HG03025 (cell line): Measurements from ENCODE around the gene GREB1.

ENCODE experiments used
- ATAC-seq: cut with Tn5 transposase; IDR thresholded peaks from one replicate; pipeline ENCODE4 v1.9.1; 2021; ENCODE audit warnings: mild to moderate bottlenecking, moderate library complexity; ENCODE audit not compliant: unreplicated experiment, low FRiP score

GREB1 gene

DNA sequence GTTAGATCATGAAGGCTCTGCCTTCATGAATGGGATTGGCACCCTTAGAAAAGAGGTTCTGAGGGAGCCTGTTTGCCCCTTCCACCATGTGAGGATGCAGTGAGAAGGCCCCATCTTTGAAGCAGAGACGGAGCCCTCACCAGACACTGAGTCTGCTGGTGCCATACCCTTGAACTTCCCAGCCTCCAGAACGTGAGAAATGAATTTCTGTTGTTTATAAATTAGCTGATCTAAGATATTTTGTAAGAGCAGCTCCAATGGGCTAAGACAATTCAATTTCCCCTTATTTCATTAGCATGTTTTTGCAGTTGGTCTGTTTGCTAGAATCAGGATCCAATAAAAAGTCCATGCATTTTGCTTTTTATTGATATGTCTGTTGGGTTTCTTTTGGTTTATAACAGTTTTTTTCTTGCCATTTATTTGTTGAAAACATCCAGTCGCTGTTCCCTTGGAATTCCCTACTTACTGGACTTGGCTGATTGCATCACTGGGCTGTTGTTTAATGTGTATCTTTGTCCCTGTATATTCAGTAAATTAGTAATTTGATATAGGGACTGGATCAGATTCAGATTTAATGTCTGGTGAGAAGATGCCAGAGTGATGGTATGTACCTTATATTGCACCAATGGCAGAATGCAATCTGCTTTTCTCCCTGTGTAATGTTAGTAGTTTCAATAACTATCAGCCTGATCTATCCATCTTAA, 24.0 kb upstream of the GREB1 start:
- no peak for ATAC-seq

DNA sequence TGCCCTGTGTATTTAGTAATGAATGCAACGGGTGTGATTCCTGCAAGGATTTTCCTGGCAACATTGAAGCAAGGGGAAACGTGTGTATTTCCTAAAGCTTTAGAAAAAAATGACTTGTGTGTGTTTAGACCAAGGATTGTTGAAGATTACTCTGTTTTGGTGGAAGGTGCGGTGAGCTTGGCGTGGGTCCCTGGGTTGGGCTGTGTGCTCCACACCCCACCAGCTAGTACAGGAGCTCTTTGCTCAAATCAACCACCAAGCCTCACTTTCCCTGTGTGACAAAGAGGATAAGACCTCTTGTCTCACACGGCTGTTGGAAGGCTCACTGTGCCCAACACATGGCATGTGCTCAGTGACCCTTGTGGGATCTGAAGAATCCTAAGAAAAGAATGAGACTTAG, 21.4 kb upstream of the GREB1 start:
- no peak for ATAC-seq

DNA sequence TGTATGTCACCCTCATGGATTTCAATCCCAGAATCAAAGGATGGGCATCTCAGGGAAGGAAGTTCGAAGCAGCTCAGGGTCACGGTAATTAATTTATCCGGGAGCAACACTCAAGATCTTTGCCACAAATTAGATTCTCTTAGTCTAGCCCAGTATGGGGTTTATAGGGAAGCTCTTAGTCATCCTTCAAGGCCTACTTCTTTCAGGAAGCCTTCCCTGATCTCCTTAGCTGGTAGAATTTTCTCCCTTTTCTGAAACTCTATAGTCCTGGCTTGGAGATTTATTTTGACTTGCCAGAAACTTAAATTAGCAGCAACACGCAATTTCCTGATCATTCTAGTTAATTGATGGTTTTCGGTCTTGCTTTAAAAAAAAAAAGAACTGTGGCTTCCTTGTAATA, 20.5 kb upstream of the GREB1 start:
- no peak for ATAC-seq

DNA sequence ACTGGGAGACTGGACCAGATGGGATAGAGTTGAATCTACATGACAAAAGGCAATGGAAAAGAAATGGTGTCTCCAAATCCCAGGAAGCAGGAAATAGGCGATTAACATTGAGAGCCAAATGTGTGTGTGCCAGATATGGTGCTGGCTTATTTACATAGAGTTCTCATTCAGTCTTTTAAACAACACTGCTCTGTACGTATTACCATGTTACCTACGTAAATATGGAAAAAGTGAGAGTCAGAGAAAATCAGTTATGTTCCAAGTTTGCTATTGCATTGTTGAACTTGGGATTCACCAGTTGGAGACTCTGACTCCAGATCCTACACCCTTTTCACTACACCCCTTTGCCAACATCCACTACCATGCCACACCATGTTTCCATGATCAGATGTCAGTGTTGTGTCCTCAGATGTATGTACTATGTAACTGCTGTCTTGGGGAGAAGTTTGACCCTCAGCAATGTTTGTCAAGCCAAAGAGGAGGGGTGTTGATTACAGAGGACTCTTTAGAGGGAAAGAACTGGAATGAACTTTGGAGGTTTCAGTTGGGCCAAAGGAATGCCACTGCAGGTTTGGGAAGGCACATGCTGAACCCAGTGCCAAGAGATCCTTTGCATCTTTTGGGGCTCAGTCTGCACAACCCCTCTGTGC, 19.6 kb upstream of the GREB1 start:
- no peak for ATAC-seq

DNA sequence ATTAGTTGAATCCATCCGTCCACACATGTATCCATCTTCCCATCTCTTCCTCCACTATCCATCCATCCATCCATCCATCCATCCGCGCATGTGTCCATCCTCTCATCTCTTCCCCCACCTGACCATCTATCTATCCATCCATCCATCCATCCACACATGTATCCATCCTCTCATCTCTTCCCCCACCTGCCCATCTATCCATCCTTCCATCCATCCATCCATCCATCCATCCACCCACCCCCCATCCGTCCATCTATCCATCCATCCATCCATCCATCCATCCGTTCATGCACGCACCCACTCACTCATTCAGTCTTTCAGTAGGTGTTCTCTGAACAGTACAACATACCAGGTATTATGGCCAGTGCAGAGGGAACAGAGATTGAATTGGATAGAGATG, 18.9 kb upstream of the GREB1 start:
- ATAC-seq, result no peak

DNA sequence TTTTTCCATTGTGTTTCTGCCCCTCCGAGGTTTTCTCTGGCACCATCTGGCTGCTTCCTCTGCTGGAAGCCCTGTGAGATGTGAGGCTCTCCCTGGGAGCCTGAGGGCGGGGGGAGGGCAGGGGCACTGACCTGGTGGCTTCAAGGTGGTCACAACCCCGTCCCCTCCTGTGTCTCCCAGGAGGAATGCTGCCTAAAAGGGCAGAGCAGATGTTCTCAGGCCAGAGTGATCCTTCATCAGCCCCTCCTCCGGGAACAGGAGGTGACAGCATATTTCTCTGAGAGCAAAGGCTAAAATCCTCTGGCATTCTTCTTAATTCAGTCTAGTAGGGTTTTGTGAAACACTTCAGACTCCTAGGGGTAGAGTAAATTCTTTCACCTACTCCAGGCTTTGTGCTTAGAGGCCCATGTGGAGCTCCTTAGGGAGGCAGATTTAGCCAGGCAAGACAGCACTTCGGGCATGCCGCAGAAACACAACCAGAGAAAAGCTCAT, 18.3 kb upstream of the GREB1 start:
- no peak for ATAC-seq

DNA sequence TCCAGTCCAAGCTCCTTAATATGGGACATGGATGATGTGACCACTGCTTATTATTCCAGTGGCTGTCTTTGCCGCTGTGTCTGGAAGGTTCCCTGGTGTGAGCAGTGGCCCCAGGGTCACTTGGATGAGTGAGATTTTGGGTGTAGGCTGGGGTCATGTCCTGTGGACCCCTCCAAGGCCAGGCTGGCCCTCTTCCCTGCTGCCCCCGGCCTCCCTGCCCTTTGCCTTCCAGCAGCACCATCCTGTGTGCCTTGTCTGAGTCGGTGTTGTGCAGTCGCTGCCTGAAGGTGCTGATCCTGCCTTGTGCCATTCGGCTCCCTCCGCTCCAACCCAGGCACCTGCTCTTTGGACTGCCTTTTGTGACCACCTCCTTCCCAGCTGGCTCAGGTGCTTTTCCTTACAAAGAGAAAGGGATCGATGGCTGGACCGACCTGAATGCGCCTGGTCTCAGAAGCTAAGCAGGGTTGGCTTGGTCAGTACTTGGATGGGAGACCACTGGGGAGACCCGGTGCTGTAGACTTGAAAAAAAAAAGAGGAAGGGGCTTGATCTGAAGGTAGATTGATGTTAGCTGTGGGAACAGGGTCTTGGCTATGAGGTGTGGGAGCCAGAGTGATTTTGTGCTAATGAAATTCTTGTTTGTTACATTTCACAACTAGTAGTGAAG, 16.7 kb upstream of the GREB1 start:
- ATAC-seq, result no peak

DNA sequence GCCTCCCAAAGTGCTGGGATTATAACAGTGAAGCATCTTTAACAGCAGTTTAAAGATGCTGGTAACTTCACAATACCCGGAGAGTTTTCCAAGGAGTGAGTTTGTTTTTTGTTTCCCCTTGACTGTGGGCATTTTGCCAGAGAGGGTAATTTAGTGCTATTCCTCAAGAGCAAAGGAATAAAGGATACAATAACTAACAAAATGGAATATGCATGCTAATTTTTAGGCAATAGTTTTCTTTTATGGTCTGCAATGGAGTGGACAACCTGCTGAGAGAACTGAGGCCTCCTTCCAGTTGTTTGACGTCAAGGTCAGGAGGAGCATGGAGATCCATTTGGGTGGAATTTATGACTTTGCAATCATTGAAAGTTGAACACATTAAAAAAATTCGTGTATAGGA, 15.9 kb upstream of the GREB1 start:
- no peak for ATAC-seq

DNA sequence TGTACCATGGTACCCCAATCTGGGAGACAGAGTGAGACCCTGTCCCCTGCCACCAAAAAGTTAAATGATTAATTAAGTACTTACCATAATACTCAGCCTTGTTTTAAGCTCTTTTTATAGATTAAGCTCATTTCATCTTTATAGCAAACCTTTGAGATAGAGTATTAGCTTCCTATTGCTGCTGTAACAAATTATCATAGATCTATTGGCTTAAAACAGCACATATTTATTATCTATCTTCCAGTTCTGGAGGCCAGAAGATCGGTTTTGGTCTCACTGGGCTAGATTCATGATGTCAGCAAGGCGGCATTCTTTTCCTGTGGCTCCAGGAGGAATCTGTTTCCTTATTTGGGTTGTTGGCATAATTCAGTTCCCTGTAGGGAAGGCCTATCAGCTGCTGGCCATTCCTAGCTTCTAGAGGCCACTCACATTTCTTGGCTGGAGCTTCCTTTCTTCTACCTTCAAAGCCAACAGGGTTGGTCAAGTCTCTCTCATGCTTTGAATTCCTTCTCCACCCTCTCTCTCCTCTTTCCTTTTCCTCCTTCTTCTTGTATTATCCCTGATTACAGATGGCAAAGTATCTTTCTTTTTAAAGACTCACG, 13.7 kb upstream of the GREB1 start:
- no peak for ATAC-seq

DNA sequence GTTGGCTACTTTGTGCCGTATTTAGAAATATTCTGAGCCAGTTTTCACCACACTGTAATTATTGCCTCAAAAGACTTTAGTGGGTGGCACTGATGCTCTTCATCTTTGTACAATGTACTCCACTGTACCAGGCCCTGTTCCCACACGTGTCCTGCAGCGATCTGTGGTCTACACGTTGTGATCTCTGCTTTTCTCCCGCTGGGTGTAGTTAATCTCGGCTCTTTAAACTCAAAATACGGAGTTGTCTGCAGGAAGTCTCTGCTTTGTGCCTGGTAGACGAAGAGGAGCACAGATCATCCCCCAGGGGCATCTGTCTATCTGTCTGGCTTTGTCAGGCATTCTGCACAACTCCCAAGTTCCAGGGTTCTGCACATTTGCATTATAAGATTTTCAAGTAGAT, 12.1 kb upstream of the GREB1 start:
- ATAC-seq, result no peak

DNA sequence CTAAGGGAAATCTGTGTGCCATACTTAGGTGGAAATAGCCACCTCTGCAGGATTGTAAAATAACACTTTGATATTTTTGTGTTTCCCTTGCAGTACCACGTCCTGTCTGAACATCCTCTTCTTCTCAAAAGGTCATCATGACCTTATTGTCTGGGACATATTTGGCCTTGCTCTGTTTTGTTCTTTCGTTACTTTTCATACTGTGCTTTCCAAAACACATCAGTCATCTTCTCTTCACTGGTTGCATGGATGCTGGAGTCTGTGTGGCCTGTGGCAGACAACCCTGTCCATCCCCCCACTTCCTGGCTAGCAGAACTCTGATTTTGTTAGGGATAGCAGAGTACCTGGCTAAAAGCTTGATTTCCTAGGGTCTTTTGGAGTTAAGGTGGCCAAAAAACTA, 9.4 kb upstream of the GREB1 start:
- no peak for ATAC-seq

DNA sequence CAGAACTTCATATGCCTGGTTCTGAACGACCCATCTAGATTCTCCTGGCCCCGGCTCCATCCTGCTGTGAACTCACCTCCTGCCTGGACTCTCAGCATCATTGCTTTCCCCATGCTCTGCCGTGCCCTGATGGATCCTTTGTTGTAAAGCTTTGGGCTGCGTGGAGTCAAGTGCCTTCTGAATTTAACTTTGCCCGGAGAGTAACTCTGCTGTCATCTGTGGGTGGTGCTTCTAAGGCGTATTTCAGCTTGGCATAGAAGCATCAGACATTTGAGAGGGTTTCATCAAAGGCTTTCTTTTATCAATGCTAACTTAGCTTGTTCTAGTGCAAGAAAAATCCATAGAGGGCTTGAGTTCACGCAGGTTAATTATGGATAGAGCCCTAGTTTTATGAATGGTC, 8.1 kb upstream of the GREB1 start:
- ATAC-seq, result no peak

DNA sequence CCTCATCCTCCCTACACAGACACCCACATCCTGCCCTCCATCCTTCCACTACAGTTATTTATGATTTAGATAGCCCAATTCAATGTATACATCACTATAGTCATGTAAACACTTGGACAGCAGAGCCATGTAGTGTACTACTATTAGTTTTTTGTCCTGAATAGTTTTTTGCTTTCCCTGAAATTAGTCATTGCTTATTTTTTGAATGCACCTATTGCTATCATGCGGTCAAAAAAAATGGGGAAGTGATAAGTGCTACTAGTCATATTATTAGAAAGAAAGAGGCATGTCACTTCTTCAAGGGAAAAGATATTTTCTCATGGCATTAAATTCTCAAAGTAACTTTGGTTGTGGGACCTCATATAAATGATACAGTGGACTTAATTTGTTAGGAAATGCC, 6.8 kb upstream of the GREB1 start:
- ATAC-seq, result no peak

DNA sequence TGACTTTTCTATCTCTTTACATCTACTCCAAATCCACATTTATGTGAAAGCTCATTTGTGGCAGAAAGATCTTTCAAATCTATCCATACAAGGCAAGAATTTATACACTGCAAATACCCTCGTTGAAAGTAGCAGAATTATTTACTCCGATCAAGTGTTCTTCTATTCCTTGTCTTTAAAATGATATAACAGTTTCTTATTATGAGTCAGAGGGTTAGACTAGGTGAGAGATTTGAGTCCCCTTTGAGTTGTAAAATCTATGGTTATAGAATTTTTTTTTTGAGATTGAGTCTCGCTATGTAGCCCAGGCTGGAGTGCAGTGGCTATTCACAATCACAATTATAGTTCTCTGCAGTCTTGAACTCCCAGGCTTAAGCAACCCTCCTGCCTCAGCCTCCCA, 5.6 kb upstream of the GREB1 start:
- ATAC-seq, result no peak

DNA sequence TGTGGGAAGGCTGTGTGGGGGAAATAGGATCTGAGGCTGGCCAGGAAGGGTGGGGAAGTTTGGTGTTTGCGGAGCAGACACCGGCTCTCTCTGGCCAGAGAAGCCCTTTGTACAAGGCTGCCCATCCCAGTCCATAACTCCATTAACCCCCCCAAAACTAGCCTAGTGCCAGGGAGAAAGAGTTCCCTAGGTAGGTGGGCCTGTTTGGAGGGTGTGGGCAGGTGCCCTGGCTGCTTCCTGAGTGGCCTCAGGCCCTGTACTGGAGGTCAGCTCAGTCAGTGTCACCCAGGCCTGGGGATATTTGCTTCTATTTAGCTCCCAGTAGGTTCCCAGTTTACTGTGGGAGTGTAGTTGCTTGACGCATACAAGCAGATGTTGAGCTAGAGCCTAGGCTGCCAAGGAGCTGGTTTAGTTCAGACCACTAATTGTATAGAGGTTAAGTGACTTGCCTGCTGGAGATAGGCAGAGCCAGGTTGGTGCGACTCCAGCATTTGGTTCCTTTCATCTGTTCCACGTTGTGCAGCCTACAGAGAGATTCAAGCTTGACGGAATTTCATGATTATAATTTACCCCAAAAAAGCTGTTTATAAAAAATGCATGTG, 2.9 kb upstream of the GREB1 start:
- ATAC-seq, result no peak

DNA sequence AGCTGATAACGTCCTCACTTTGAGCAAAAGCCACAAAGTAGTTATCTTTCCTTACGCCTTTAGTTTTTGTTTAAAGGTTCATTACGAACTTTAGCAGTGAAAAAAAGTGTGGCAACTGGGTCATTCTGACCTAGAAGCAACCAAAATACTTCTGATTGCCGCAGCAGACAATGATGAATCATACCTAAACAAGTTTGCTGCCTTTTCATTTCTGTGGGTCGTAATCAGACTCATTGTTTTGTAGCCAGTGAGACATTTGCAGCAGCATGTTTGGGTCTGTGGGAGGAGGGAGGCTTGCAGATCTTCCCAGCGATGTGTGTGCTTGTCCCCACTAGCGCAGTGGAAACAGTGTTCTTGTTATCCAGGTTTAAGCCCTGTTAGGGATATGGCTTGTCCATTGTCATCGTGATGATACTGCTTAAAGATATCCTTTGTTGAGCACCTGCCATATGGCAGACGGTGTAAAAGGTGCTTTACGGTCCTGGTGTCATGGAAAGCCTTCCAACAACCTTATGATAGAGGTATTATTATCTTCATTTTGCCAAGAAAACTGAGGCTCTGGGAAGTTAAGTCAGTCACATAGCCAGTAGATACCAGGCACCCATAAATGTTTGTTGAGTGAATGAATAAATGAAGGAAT, 1.3 kb upstream of the GREB1 start:
- no peak for ATAC-seq

DNA sequence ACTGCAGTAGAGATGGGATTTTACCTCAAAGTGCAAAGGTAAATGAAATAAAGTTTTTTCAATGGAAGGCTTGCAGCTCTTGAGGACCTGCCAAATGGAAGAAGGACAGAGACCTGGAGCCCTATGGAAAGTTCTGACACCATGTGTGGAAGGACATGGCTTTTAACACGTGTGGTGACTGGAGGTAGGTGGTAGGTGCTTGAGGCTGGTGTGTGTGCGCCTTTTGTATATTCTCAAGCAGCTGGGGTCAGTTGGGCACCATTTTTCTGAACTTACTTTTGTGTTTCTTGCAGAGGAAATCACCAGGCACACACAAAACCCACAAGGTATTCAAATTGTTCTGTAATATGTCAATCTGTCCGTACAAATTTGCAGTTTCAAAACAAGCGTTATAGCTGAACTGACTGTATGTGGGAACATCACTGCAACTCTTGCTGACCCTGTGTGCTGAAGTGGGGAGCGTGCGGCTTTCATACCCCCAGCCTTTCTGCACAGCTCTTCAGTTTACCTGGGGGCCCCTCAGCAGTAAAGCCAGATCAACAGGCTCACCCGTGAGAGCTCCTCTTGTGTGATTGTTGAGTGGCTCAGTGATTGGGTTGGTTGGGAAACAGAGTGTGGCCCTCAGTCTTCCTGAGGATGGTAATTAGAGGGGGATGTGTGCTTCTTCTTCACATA, 363 bp downstream of the GREB1 start:
- no peak for ATAC-seq

DNA sequence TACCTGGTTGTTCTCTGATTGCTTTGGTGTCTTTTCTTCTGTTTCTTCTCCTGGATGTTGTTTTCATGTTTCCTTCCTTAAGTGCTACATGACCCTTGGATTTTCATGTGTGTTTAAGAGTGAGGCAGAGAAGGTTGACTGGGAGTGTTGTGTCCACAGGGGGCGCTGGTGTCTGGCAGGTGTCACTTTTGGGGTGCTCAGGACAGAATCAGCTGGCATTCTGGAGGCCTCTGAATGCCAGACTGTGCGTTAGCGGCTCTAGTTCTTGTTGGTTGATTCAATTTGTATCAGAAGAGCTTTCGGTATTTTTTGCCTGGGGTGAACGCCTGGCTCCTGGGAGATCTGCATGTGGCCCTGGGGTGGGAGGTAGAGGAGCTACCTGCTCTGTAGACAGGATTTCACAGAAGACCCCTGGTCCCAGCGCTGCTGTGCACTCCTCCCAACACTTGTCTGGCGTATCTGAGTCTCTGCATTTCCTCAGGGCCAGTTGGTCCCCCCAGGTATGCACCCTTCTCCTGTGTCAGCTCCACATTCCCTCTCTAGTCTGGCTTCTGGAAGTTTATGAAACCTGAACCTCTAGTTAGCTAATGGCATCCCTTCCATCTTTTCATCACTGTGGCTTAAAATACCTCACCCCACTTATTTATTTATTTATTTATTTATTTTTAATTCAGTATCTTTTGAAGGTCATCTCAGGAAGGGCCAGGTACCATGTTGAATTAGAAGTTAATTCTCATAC, 1.1 kb downstream of the GREB1 start:
- no peak for ATAC-seq

DNA sequence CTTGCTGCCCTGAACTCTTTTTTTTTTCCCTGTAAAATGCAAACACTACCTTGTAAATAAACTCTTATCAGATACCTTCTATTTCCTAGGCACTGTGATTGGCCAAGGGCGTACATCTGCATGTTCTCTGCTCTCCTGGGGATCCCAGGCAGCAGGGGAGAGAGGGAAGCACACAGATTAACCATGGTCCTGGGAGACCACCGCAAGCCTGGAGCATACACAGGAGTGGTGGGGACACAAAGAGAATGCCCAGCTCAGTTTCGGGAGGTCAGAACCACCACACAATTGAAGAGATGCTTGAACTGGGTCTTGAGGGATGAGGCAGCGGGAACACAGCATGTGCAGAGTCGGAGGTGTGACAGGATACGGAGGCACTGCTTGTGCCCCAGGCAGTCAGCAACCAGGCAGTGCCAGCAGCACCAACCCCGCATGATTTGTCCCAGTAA, 2.1 kb downstream of the GREB1 start:
- no peak for ATAC-seq
